Adrenal gland (tissue), 12 donors: ENCODE data around the gene HECTD2. TPM values are rescaled to one million over a fixed set of nuclear protein-coding genes. Genes with fewer than 3 reads are reported as not detected.
"Not testable (repeated sequence)": the region's sequence is repeated elsewhere in the genome, so short reads cannot be mapped to it uniquely, and the experiment has no call there.

Source experiments
- DNase-seq, 7 donors: peaks; one replicate each; pipeline ENCODE4 v3.0.0-alpha.2; 2019 to 2020
- H3K27ac ChIP-seq, 5 donors: fragments of 200-600 bp; sonication (generic) in 4 of 5; 1 replicate in 3 of 5; 2 replicates in 2 of 5; pipeline versions ENCODE4 v1.5.1 to v1.8.0; 2016 to 2020; ENCODE audit warnings: mild to moderate bottlenecking in 1 of 5
- H3K27me3 ChIP-seq: fragments of 200-600 bp; 2 replicates; pipeline ENCODE4 v1.8.0; 2021
- H3K36me3 ChIP-seq, 2 donors: fragments of 200-600 bp; replicated peaks in 1 of 2; 1 replicate in 1 of 2; 2 replicates in 1 of 2; pipeline versions ENCODE4 v1.5.1 to v1.8.0; 2018 to 2022
- H3K4me1 ChIP-seq, 2 donors: fragments of 200-600 bp; replicated peaks in 1 of 2; 1 replicate in 1 of 2; 2 replicates in 1 of 2; pipeline versions ENCODE4 v1.5.1 to v1.8.0; 2018 to 2021
- H3K4me3 ChIP-seq, 4 donors: fragments of 200-600 bp; sonication (generic) in 3 of 4; one replicate each; pipeline ENCODE4 v1.5.1; 2016 to 2018
- H3K9me3 ChIP-seq, 3 donors: fragments of 200-600 bp; sonication (generic) in 1 of 3; replicated peaks in 1 of 3; 1 replicate in 2 of 3; 2 replicates in 1 of 3; pipeline versions ENCODE4 v1.5.1 to v1.8.0; 2016 to 2021
- POLR2A ChIP-seq, 2 donors: fragments of 450-650 bp; IDR thresholded peaks; one replicate each; pipeline ENCODE4 v1.6.1; 2017; ENCODE audit warnings: antibody characterized with exemption in 2 of 2, mild to moderate bottlenecking in 2 of 2, moderate library complexity in 1 of 2
- WGBS, 4 donors: extraction: QIAGEN DNeasy Blood & Tissue Kit in 2 of 4; methylation state at CpG; one replicate each; pipeline versions ENCODE4 v1.1.5 to v1.1.7; 2013 to 2017; 5-methylcytosine and 5-hydroxymethylcytosine counted together
- intact Hi-C, 2 donors: fragments of 100-400 bp; cut with DNase I; formaldehyde crosslinking; loops; one replicate each; pipeline versions ENCODE4 v1.14.1 to v1.15.0; 2022 to 2023
- polyA plus RNA-seq, 3 donors: library from polyadenylated mRNA; stranded (reverse); fragments of 200-250 nt in 2 of 3; fragments of 350-450 nt in 1 of 3; fragmentation: Illumina TruSeq in 1 of 3; extraction: RNeasy Lipid Tissue Mini Kit (QIAGEN cat#74804) in 1 of 3; gene quantifications; one replicate each; pipeline ENCODE4 v1.2.3, GENCODE V29; 2013 to 2014
- total RNA-seq, 9 donors: library from RNA; depleted of rRNA in 4 of 9; stranded (reverse); fragments of >200 nt in 4 of 9; fragments of 120-200 nt in 1 of 9; fragmentation: NEBNext Ultra II Directional in 1 of 9; extraction: Animal tissue kit (Norgen Biotek cat#: 25700) in 1 of 9; gene quantifications; one replicate each; pipeline versions ENCODE4 v1.1.0 to v1.2.4, GENCODE V29; 2013 to 2023
- TF ChIP-seq, protein P1 (sequence below), 6 experiments: fragments of 450-650 bp in 4 of 6; fragments of 200-600 bp in 2 of 6; sonication (generic) in 1 of 6; IDR thresholded peaks; 1 replicate in 5 of 6; 2 replicates in 1 of 6; pipeline versions ENCODE4 v1.5.1 to v1.8.0; 2016 to 2021; ENCODE audit warnings: antibody characterized with exemption in 6 of 6, mild to moderate bottlenecking in 2 of 6, moderate library complexity in 1 of 6
- donor health status: healthy with polysubstance abuse.
- donor health status: Bipolar disorder and iron deficiency.
- donor health status: DM: yes; HTN: yes; CAD: no.
- donor health status: DM: no; HTN: no; CAD: no.
- donor health status: DM: no; HTN: no; CAD: no.
- donor health status: DM: yes; HTN: yes; CAD: no.

Gene HECTD2
- total and polyA plus RNA-seq, 12 donors = 5.4 to 20.3 (median 8.2) TPM

GRCh38 chr10:91434041-91434440, 23.9 kb downstream of the HECTD2 start:
- H3K36me3 ChIP-seq = no peaks in the 10 kb centered on the region
- no peaks in the 10 kb centered on the region for H3K4me1 ChIP-seq
- DNase-seq = no peak
- no peak overlapping the region for H3K27ac ChIP-seq
- WGBS, 4 donors = 72 to 89% (median 74%) methylated on average over 1 of the region's 1 CpG
- no peaks in the 10 kb centered on the region for H3K9me3 ChIP-seq
- no peak for TF ChIP-seq POLR2A (IDR thresholded peaks at IDR 0.05)
- TF ChIP-seq, protein P1, sequence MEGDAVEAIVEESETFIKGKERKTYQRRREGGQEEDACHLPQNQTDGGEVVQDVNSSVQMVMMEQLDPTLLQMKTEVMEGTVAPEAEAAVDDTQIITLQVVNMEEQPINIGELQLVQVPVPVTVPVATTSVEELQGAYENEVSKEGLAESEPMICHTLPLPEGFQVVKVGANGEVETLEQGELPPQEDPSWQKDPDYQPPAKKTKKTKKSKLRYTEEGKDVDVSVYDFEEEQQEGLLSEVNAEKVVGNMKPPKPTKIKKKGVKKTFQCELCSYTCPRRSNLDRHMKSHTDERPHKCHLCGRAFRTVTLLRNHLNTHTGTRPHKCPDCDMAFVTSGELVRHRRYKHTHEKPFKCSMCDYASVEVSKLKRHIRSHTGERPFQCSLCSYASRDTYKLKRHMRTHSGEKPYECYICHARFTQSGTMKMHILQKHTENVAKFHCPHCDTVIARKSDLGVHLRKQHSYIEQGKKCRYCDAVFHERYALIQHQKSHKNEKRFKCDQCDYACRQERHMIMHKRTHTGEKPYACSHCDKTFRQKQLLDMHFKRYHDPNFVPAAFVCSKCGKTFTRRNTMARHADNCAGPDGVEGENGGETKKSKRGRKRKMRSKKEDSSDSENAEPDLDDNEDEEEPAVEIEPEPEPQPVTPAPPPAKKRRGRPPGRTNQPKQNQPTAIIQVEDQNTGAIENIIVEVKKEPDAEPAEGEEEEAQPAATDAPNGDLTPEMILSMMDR (IDR thresholded peaks at IDR 0.05) = no peak
- intact Hi-C loops = no loop called here
- H3K27me3 ChIP-seq = no peaks in the 10 kb centered on the region
- H3K4me3 ChIP-seq = no peak overlapping the region

DNA sequence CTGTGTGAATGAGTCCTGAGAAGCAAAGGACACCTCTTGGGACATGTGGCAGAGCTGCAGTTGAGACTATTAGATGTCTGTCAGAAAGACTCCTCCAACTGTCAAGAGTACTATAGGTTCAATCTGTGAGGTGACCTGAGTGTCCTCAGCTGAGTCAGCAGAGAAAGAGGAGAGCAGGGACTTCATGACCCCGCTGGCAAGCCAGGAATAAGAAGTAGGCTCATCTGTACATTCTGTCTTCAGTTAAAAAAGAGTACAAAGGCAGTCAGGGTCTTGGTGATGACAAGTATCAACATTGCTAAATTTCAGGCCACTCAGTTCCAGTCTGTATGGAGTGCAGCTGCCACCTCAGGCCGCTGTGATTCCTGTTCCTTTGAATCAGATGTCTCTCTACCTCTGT, 25.1 kb downstream of the HECTD2 start:
- DNase-seq = no peak
- H3K4me1 ChIP-seq = no peaks in the 10 kb centered on the region
- TF ChIP-seq, protein P1 (IDR thresholded peaks at IDR 0.05) = no peak
- TF ChIP-seq POLR2A (IDR thresholded peaks at IDR 0.05) = no peak
- no peaks in the 10 kb centered on the region for H3K36me3 ChIP-seq
- no peak overlapping the region for H3K27ac ChIP-seq
- no peak overlapping the region for H3K4me3 ChIP-seq
- no peaks in the 10 kb centered on the region for H3K27me3 ChIP-seq
- intact Hi-C loops = no loop called here
- no peaks in the 10 kb centered on the region for H3K9me3 ChIP-seq
- 87 to 100% (median 97%) methylated on average over 2 of the region's 2 CpGs for WGBS, 4 donors

DNA sequence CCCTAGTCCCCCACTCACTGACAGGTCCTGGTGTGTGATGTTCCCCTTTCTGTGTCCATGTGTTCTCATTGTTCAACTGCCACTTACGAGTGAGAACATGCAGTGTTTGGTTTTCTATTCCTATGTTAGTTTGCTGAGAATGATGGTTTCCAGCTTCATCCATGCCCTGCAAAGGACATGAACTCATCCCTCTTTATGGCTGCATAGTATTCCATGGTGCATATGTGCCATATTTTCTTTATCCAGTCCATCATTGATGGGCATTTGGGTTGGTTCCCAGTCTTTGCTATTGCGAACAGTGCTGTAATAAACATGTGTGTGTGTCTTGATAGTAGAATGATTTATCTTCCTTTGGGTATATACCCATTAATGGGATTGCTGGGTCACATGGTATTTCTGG, 28.1 kb downstream of the HECTD2 start:
- H3K4me1 ChIP-seq, H3K4me3 ChIP-seq, H3K9me3 ChIP-seq, H3K27me3 ChIP-seq, DNase-seq, H3K27ac ChIP-seq, intact Hi-C loops, H3K36me3 ChIP-seq: not testable (repeated sequence)
- WGBS, 4 donors = 96 to 100% (median 98%) methylated on average over 2 of the region's 2 CpGs

GRCh38 chr10:91444211-91445182, 34.4 kb downstream of the HECTD2 start:
- 44 to 55% (median 47%) methylated on average over 6 of the region's 6 CpGs for whole genome bisulfite sequencing, 4 donors
- DNase-seq = no peak
- Histone ChIP-seq H3K9me3 (no peaks in the 10 kb centered on the region), H3K36me3 (no peaks in the 10 kb centered on the region), H3K27ac (no peak overlapping the region), H3K4me3 (no peak overlapping the region), H3K4me1 (peaks cover 9% of the 10 kb centered on the region in 2 donors), H3K27me3 (no peaks in the 10 kb centered on the region)
- no peak for TF ChIP-seq POLR2A (IDR thresholded peaks at IDR 0.05)
- TF ChIP-seq, protein P1 (IDR thresholded peaks at IDR 0.05) = no peak
- intact Hi-C loops = no loop called here

- no peak overlapping the region for H3K27ac ChIP-seq
- DNase-seq = no peak
- intact Hi-C loops = no loop called here
- TF ChIP-seq POLR2A (IDR thresholded peaks at IDR 0.05) = no peak
- no peaks in the 10 kb centered on the region for H3K4me1 ChIP-seq
- H3K36me3 ChIP-seq = no peaks in the 10 kb centered on the region
- no peaks in the 10 kb centered on the region for H3K27me3 ChIP-seq
- peaks cover 0 to 20% (median 7%) of the 10 kb centered on the region in 3 donors for H3K9me3 ChIP-seq
- H3K4me3 ChIP-seq = no peak overlapping the region
Observed at GRCh38 chr10:91452063-91452462, 41.9 kb downstream of the HECTD2 start.
